H9 (cell line): ENCODE measurements around the gene PTPN21. TPM values are rescaled to one million over a fixed set of nuclear protein-coding genes. Genes with fewer than 3 reads are reported as not detected.

ENCODE experiments used
- DNase-seq: peaks from one replicate; pipeline ENCODE4 v3.0.0-alpha.2; 2017
- H2AFZ ChIP-seq: one replicate; pipeline ENCODE4 v1.6.1; 2013; ENCODE audit warnings: mild to moderate bottlenecking, low read length, control low read depth, moderate library complexity
- H2AK5ac ChIP-seq: 2 replicates; pipeline ENCODE4 v1.6.1; 2013; ENCODE audit warnings: low read length, control low read depth, mixed read lengths; ENCODE audit not compliant: insufficient read length
- H2BK120ac ChIP-seq: one replicate; pipeline ENCODE4 v1.6.1; 2013; ENCODE audit warnings: low read depth, mild to moderate bottlenecking, low read length, control low read depth, inconsistent platforms; ENCODE audit not compliant: poor library complexity, severe bottlenecking
- H2BK12ac ChIP-seq: 2 replicates; pipeline ENCODE4 v1.6.1; 2013; ENCODE audit warnings: low read length, control low read depth, mixed read lengths, low read depth; ENCODE audit not compliant: insufficient read length
- H2BK15ac ChIP-seq: 2 replicates; pipeline ENCODE4 v1.6.1; 2013; ENCODE audit warnings: low read depth, low read length, control low read depth
- H2BK20ac ChIP-seq: one replicate; pipeline ENCODE4 v1.6.1; 2013; ENCODE audit warnings: low read depth, mild to moderate bottlenecking, low read length, control low read depth, inconsistent platforms; ENCODE audit not compliant: poor library complexity, severe bottlenecking
- H2BK5ac ChIP-seq: 2 replicates; pipeline ENCODE4 v1.6.1; 2013; ENCODE audit warnings: low read length, control low read depth, mixed read lengths; ENCODE audit not compliant: insufficient read length
- H3K14ac ChIP-seq: 2 replicates; pipeline ENCODE4 v1.6.1; 2013; ENCODE audit warnings: low read length, control low read depth; ENCODE audit not compliant: insufficient read depth
- H3K18ac ChIP-seq: 2 replicates; pipeline ENCODE4 v1.6.1; 2013; ENCODE audit warnings: low read depth, mild to moderate bottlenecking, mixed read lengths, low read length, control low read depth; ENCODE audit not compliant: insufficient read length
- H3K23ac ChIP-seq: 2 replicates; pipeline ENCODE4 v1.6.1; 2013; ENCODE audit warnings: low read length, control low read depth, mixed read lengths, low read depth; ENCODE audit not compliant: insufficient read length
- H3K23me2 ChIP-seq: 2 replicates; pipeline ENCODE4 v1.6.1; 2013; ENCODE audit warnings: low read depth, mild to moderate bottlenecking, mixed read lengths, low read length, control low read depth; ENCODE audit not compliant: insufficient read length, poor library complexity, severe bottlenecking
- H3K27ac ChIP-seq: 2 replicates; pipeline ENCODE4 v1.5.1; 2013; ENCODE audit warnings: low read length, control low read depth, mixed read lengths, low read depth; ENCODE audit not compliant: insufficient read length
- H3K27me3 ChIP-seq: 2 replicates; pipeline ENCODE4 v1.6.1; 2013; ENCODE audit warnings: low read length, control low read depth, inconsistent platforms; ENCODE audit not compliant: insufficient read depth
- H3K4ac ChIP-seq: 2 replicates; pipeline ENCODE4 v1.6.1; 2013; ENCODE audit warnings: low read depth, mild to moderate bottlenecking, control low read depth, inconsistent platforms, low read length, moderate library complexity
- H3K4me1 ChIP-seq: 2 replicates; pipeline ENCODE4 v1.6.1; 2013; ENCODE audit warnings: low read length, control low read depth, inconsistent platforms; ENCODE audit not compliant: insufficient read depth
- H3K4me2 ChIP-seq: 2 replicates; pipeline ENCODE4 v1.6.1; 2013; ENCODE audit warnings: low read length, control low read depth, mixed read lengths; ENCODE audit not compliant: insufficient read length, insufficient read depth
- H3K56ac ChIP-seq: 2 replicates; pipeline ENCODE4 v1.6.1; 2013; ENCODE audit warnings: low read depth, mild to moderate bottlenecking, mixed read lengths, low read length, control low read depth; ENCODE audit not compliant: insufficient read length
- H3K79me1 ChIP-seq: 2 replicates; pipeline ENCODE4 v1.6.1; 2013; ENCODE audit warnings: low read depth, mild to moderate bottlenecking, moderate library complexity, low read length, control low read depth, inconsistent platforms; ENCODE audit not compliant: insufficient read depth, poor library complexity, severe bottlenecking
- H3K79me2 ChIP-seq: 2 replicates; pipeline ENCODE4 v1.6.1; 2013; ENCODE audit warnings: low read length, control low read depth, inconsistent platforms; ENCODE audit not compliant: insufficient read depth
- H3K9ac ChIP-seq: 2 replicates; pipeline ENCODE4 v1.6.1; 2013; ENCODE audit warnings: low read length, control low read depth, mixed read lengths; ENCODE audit not compliant: insufficient read length; ENCODE audit errors: extremely low read depth
- H3K9me3 ChIP-seq: one replicate; pipeline ENCODE4 v1.6.1; 2013; ENCODE audit warnings: low read depth, low read length, inconsistent platforms; ENCODE audit not compliant: control insufficient read depth
- H3T11ph ChIP-seq: one replicate; pipeline ENCODE4 v1.6.1; 2013; ENCODE audit warnings: mild to moderate bottlenecking, low read length, control low read depth, inconsistent platforms
- H4K20me1 ChIP-seq: one replicate; pipeline ENCODE4 v1.6.1; 2013; ENCODE audit not compliant: control insufficient read depth, insufficient read length, insufficient read depth
- H4K5ac ChIP-seq: 2 replicates; pipeline ENCODE4 v1.6.1; 2013; ENCODE audit warnings: low read depth, mild to moderate bottlenecking, mixed read lengths, low read length, control low read depth; ENCODE audit not compliant: insufficient read length
- H4K8ac ChIP-seq: replicated peaks from 2 replicates; pipeline ENCODE4 v1.6.1; 2013; ENCODE audit warnings: low read length, control low read depth, mixed read lengths, low read depth; ENCODE audit not compliant: insufficient read length
- H4K91ac ChIP-seq: 2 replicates; pipeline ENCODE4 v1.6.1; 2013; ENCODE audit warnings: low read depth, mild to moderate bottlenecking, moderate library complexity, mixed read lengths, low read length, control low read depth; ENCODE audit not compliant: insufficient read length
- H3K27ac Mint-ChIP-seq, 3 experiments: 2 replicates in 2 of 3; 3 replicates in 1 of 3; pipeline ENCODE4 v1.8.0; 2020 to 2021; ENCODE audit warnings: mixed read lengths in 3 of 3, mild to moderate bottlenecking in 1 of 3, moderate library complexity in 1 of 3
- H3K27me3 Mint-ChIP-seq: 2 replicates; pipeline ENCODE4 v1.8.0; 2021; ENCODE audit warnings: low read depth, mild to moderate bottlenecking, moderate library complexity, mixed read lengths
- H3K36me3 Mint-ChIP-seq, 3 experiments: 2 replicates in 2 of 3; 3 replicates in 1 of 3; pipeline ENCODE4 v1.8.0; 2020 to 2021; ENCODE audit warnings: low read depth in 3 of 3, mixed read lengths in 3 of 3; ENCODE audit not compliant: insufficient read depth in 1 of 3
- H3K4me1 Mint-ChIP-seq, 2 experiments: 2 replicates each; pipeline ENCODE4 v1.8.0; 2020; ENCODE audit warnings: mixed read lengths in 2 of 2
- H3K4me3 Mint-ChIP-seq, 2 experiments: 2 replicates in 1 of 2; 3 replicates in 1 of 2; pipeline ENCODE4 v1.8.0; 2020 to 2021; ENCODE audit warnings: mild to moderate bottlenecking in 2 of 2, mixed read lengths in 2 of 2, moderate library complexity in 1 of 2
- H3K9me3 Mint-ChIP-seq, 2 experiments: 2 replicates in 1 of 2; 3 replicates in 1 of 2; pipeline ENCODE4 v1.8.0; 2020; ENCODE audit warnings: mild to moderate bottlenecking in 2 of 2, mixed read lengths in 2 of 2, moderate library complexity in 1 of 2
- total RNA-seq: library from RNA; stranded (reverse); gene quantifications from 2 replicates; pipeline ENCODE4 v1.2.1, GENCODE V29; 2021
- TF ChIP-seq, protein P1 (sequence below): fragments of 200-600 bp; sonication (generic); conservative IDR thresholded peaks from 3 replicates; pipeline ENCODE4 v1.8.0; 2021; ENCODE audit warnings: antibody characterized with exemption, mild to moderate bottlenecking

PTPN21 gene
- total RNA-seq, 1 experiment from 2014 or later, result 14.3 TPM

DNA sequence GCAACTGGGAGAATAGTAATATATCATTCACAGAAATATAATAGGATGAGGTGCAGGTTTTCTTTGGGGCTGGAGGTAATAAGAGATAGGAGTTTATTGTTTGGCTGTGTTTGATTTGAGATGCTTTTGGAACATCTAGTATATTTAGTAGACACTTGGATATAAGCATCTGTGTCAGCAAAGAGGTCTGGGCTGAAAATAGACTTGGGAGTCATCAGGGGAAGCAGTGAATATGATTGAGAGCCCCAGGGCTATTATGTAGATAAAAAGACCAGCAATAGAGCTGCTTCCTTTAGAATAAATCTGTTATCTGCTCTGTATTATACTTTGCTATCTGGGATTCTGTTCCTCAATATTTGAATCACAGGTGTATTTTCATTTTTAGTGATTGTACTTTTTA, 132.8 kb downstream of the PTPN21 start:
- H4K20me1 ChIP-seq, result no peaks in the 10 kb centered on the region
- TF ChIP-seq, protein P1, sequence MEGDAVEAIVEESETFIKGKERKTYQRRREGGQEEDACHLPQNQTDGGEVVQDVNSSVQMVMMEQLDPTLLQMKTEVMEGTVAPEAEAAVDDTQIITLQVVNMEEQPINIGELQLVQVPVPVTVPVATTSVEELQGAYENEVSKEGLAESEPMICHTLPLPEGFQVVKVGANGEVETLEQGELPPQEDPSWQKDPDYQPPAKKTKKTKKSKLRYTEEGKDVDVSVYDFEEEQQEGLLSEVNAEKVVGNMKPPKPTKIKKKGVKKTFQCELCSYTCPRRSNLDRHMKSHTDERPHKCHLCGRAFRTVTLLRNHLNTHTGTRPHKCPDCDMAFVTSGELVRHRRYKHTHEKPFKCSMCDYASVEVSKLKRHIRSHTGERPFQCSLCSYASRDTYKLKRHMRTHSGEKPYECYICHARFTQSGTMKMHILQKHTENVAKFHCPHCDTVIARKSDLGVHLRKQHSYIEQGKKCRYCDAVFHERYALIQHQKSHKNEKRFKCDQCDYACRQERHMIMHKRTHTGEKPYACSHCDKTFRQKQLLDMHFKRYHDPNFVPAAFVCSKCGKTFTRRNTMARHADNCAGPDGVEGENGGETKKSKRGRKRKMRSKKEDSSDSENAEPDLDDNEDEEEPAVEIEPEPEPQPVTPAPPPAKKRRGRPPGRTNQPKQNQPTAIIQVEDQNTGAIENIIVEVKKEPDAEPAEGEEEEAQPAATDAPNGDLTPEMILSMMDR, result no peak
- no peaks in the 10 kb centered on the region for H3K79me1 ChIP-seq
- no peak overlapping the region for H2AFZ ChIP-seq
- no peak overlapping the region for H2AK5ac ChIP-seq
- H4K5ac ChIP-seq, result no peak overlapping the region
- H3K23ac ChIP-seq, result no peak overlapping the region
- no peaks in the 10 kb centered on the region for H3K23me2 ChIP-seq
- H3K18ac ChIP-seq, result no peak overlapping the region
- H3K27me3 ChIP-seq, result no peaks in the 10 kb centered on the region
- no peak overlapping the region for H3K4me2 ChIP-seq
- DNase-seq, result no peak
- Mint-ChIP-seq H3K27ac (no peak overlapping the region), H3K4me1 (peaks cover 3 to 4% of the 10 kb centered on the region in 2 experiments; a peak in 2 of 4 replicates), H3K36me3 (peaks cover 11 to 17% (median 12%) of the 10 kb centered on the region in 3 experiments), H3K9me3 (peaks cover 6 to 10% of the 10 kb centered on the region in 2 experiments; a peak in 3 of 5 replicates), H3K27me3 (no peaks in the 10 kb centered on the region), H3K4me3 (no peak overlapping the region)
- no peak overlapping the region for H4K91ac ChIP-seq
- H4K8ac ChIP-seq, result no peak overlapping the region
- H2BK15ac ChIP-seq, result no peak overlapping the region
- no peaks in the 10 kb centered on the region for H3K9me3 ChIP-seq
- H2BK20ac ChIP-seq, result no peak overlapping the region
- H3K4ac ChIP-seq, result no peak overlapping the region
- no peak overlapping the region for H3K56ac ChIP-seq
- no peaks in the 10 kb centered on the region for H3K79me2 ChIP-seq
- no peak overlapping the region for H3T11ph ChIP-seq
- no peaks in the 10 kb centered on the region for H3K4me1 ChIP-seq
- H3K14ac ChIP-seq, result no peak overlapping the region
- no peak overlapping the region for H2BK12ac ChIP-seq
- H3K9ac ChIP-seq, result no peak overlapping the region
- H2BK5ac ChIP-seq, result no peak overlapping the region
- H2BK120ac ChIP-seq, result no peak overlapping the region
- H3K27ac ChIP-seq, result no peak overlapping the region
